Hematopoietic multipotent progenitor cell treated with erythropoietin and hydrocortisone succinate and interleukin-3 and kit ligand, for 8 days (in vitro differentiated cells): ENCODE results near the gene CD300A.

Experiments used
- DNase-seq: peaks from one replicate; pipeline ENCODE4 v3.0.0-alpha.2; 2015

Gene CD300A

GRCh38 chr17:74522381-74523105, 56.1 kb downstream of the CD300A start:
- DNase-seq: no peak

- DNase-seq: no peak
Observed at GRCh38 chr17:74523308-74523707, 56.9 kb downstream of the CD300A start.

GRCh38 chr17:74524653-74525464, 58.4 kb downstream of the CD300A start:
- no peak for DNase-seq

GRCh38 chr17:74525465-74525725, 59.0 kb downstream of the CD300A start:
- DNase-seq: no peak

GRCh38 chr17:74525781-74526288, 59.4 kb downstream of the CD300A start:
- no peak for DNase-seq

GRCh38 chr17:74526681-74527080, 60.2 kb downstream of the CD300A start:
- no peak for DNase-seq

GRCh38 chr17:74527081-74527480, 60.6 kb downstream of the CD300A start:
- DNase-seq: no peak

GRCh38 chr17:74527756-74528155, 61.3 kb downstream of the CD300A start:
- DNase-seq: no peak

GRCh38 chr17:74528491-74529199, 62.2 kb downstream of the CD300A start:
- DNase-seq: peak; percentile 29

- DNase-seq: no peak
Observed at GRCh38 chr17:74529243-74529642, 62.8 kb downstream of the CD300A start.

GRCh38 chr17:74530831-74531150, 64.4 kb downstream of the CD300A start:
- no peak for DNase-seq

GRCh38 chr17:74531231-74531761, 64.9 kb downstream of the CD300A start, which contains the start of gene CD300LB:
CD300LB (minus strand) TSS chr17:74531475; CDS start chr17:74531350, 125 bp downstream.
- no peak for DNase-seq

- DNase-seq: peak; percentile 83
Observed at GRCh38 chr17:74532115-74532514, 65.7 kb downstream of the CD300A start.
